Panc1 (cell line): ENCODE measurements around the gene INO80C. TPM values are rescaled to one million over a fixed set of nuclear protein-coding genes. Genes with fewer than 3 reads are reported as not detected.

ENCODE experiments used
- ATAC-seq: fragments of 200-7000 bp; cut with Tn5 transposase; 2 replicates; pipeline ENCODE4 v1.9.1; 2020; ENCODE audit warnings: mild to moderate bottlenecking, moderate library complexity
- BruUV-seq: library from RNA; stranded (reverse); fragments of 400-500 nt; replicated peaks from 2 replicates; lab custom pipeline; 2021; lab: Mats Ljungman, UMichigan
- CTCF ChIA-PET: fragments of 300-600 bp; sonication (Branson Sonifier 250); formaldehyde crosslinking; loops from one replicate; lab custom pipeline; 2022; ENCODE audit warnings: antibody characterized with exemption; lab: Charles Lee
- POLR2A ChIA-PET: fragments of 300-600 bp; sonication (Branson Sonifier 250); formaldehyde crosslinking; loops from one replicate; lab custom pipeline; 2022; ENCODE audit warnings: antibody characterized with exemption; lab: Charles Lee
- DNase-seq: peaks from one replicate; pipeline ENCODE4 v3.0.0-alpha.2; 2010; ENCODE audit warnings: low read depth, low spot score
- H3K27ac ChIP-seq: 2 replicates; pipeline ENCODE4 v1.5.1; 2011; ENCODE audit warnings: mild to moderate bottlenecking, low read length, inconsistent platforms
- H3K27me3 ChIP-seq: fragments of 200-500 bp; sonication (Bioruptor generic); 2 replicates; pipeline ENCODE4 v1.6.0; 2014; ENCODE audit warnings: low read length, inconsistent platforms; ENCODE audit not compliant: control insufficient read depth, insufficient read depth
- H3K36me3 ChIP-seq: fragments of 200-500 bp; sonication (Bioruptor generic); 2 replicates; pipeline ENCODE4 v1.5.1; 2014; ENCODE audit warnings: inconsistent platforms, mild to moderate bottlenecking, low read length, moderate library complexity; ENCODE audit not compliant: control insufficient read depth, insufficient read depth
- H3K4me1 ChIP-seq: 2 replicates; pipeline ENCODE4 v1.5.1; 2011; ENCODE audit warnings: inconsistent platforms, mild to moderate bottlenecking, low read length, moderate library complexity; ENCODE audit not compliant: control insufficient read depth, insufficient read depth
- H3K4me3 ChIP-seq, 2 experiments: 2 replicates each; pipeline ENCODE4 v1.5.1; 2011 to 2012; ENCODE audit warnings: low read depth in 2 of 2, low read length in 2 of 2, mild to moderate bottlenecking in 2 of 2, inconsistent platforms in 1 of 2, moderate library complexity in 1 of 2
- H3K9me3 ChIP-seq: fragments of 200-500 bp; sonication (Bioruptor generic); 2 replicates; pipeline ENCODE4 v1.5.1; 2014; ENCODE audit warnings: low read depth, mild to moderate bottlenecking, inconsistent platforms, low read length, moderate library complexity; ENCODE audit not compliant: control insufficient read depth, insufficient read depth
- CTCF ChIP-seq: fragments of 450-650 bp; IDR thresholded peaks from 2 replicates; pipeline ENCODE4 v1.5.1; 2017; ENCODE audit warnings: mild to moderate bottlenecking
- POLR2AphosphoS5 ChIP-seq: IDR thresholded peaks from 2 replicates; pipeline ENCODE4 v1.6.1; 2012; ENCODE audit warnings: mild to moderate bottlenecking, low read depth, low read length, moderate library complexity
- REST ChIP-seq, 2 experiments: IDR thresholded peaks; 2 replicates each; pipeline ENCODE4 v1.6.1; 2011 to 2012; ENCODE audit warnings: low read depth in 2 of 2, control low read depth in 1 of 2, low read length in 1 of 2, mild to moderate bottlenecking in 1 of 2, moderate library complexity in 1 of 2; ENCODE audit not compliant: insufficient read depth in 1 of 2
- SIN3A ChIP-seq: IDR thresholded peaks from 2 replicates; pipeline ENCODE4 v1.6.1; 2012; ENCODE audit warnings: low read depth, mild to moderate bottlenecking, low read length, moderate library complexity, borderline replicate concordance; ENCODE audit not compliant: insufficient read depth
- TCF7L2 ChIP-seq: IDR thresholded peaks from 2 replicates; pipeline ENCODE4 v1.6.1; 2011; ENCODE audit warnings: mild to moderate bottlenecking, low read depth, low read length, inconsistent platforms
- in situ Hi-C: cut with HindIII; loops from 2 replicates; pipeline ENCODE4 v1.10.0; 2016; ENCODE audit warnings: low sequenced_read_pairs, low pct_unique_long_range_greater_than_20kb
- intact Hi-C: fragments of 100-400 bp; cut with micrococcal nuclease; formaldehyde crosslinking; loops from one replicate; pipeline ENCODE4 v1.10.0; 2022; ENCODE audit not compliant: unreplicated experiment
- total RNA-seq: library from RNA; stranded (reverse); gene quantifications from one replicate; pipeline ENCODE4 v1.2.1, GENCODE V29; 2021; ENCODE audit not compliant: unreplicated experiment

The INO80C gene
- total RNA-seq, 1 experiment from 2014 or later: 25.8 TPM

DNA sequence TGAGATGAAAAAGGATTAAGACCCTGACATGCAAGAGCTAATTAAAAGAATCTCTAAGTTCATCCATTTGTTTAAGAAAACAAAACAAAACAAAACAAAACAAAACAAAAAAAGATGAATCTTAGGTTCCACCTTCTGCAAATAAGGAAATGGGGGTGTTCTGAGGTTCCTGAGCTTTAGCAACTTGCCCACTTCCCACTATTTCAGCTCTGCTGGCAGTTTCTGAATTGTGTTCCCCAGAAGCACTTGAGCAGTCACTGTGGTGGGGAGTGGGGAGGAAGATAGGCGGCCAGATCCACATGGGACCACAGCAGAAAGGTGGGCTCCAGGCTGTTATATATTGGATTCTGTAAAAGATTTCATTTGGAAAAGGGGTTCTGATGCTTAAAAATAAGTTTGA lies 20.3 kb downstream of the INO80C start:
- DNase-seq (no peak), ATAC-seq (no peak)
- in situ Hi-C loops (no loop called here), intact Hi-C loops (no loop called here)
- peaks cover 36% of the 10 kb centered on the region for H3K4me1 ChIP-seq
- no peaks in the 10 kb centered on the region for H3K36me3 ChIP-seq
- BruUV-seq: TSS peak; percentile 45
- H3K27me3 ChIP-seq: no peaks in the 10 kb centered on the region
- CTCF ChIA-PET: no interaction called here
- no peak overlapping the region for H3K27ac ChIP-seq
- H3K9me3 ChIP-seq: no peaks in the 10 kb centered on the region
- no peak for TF ChIP-seq CTCF
- no peak for TF ChIP-seq SIN3A
- TF ChIP-seq POLR2AphosphoS5: no peak
- POLR2A ChIA-PET: no interaction called here
- H3K4me3 ChIP-seq: no peak overlapping the region; a peak in 1 of 4 replicates

- ChIA-PET CTCF (no interaction called here), POLR2A (no interaction called here)
- Histone ChIP-seq H3K4me1 (peaks cover 24% of the 10 kb centered on the region), H3K27ac (no peak overlapping the region), H3K9me3 (no peaks in the 10 kb centered on the region), H3K36me3 (no peaks in the 10 kb centered on the region), H3K4me3 (no peak overlapping the region), H3K27me3 (no peaks in the 10 kb centered on the region)
- ATAC-seq (no peak), DNase-seq (no peak)
- no TSS peak for BruUV-seq
- in situ Hi-C loops (no loop called here), intact Hi-C loops (no loop called here)
- TF ChIP-seq CTCF (no peak), SIN3A (no peak), POLR2AphosphoS5 (no peak), REST (IDR thresholded peaks at IDR 0.05; ENCODE audit: insufficient read depth in 1 of 2, low read depth in 2 of 2, low read length in 1 of 2) (no peak), TCF7L2 (no peak)
Observed at GRCh38 chr18:35474884-35475283, 22.9 kb downstream of the INO80C start.
